Endothelial cell of umbilical vein (primary cell): ENCODE measurements around the gene CACTIN. TPM values are rescaled to one million over a fixed set of nuclear protein-coding genes. Genes with fewer than 3 reads are reported as not detected.
A peak's percentile ranks its signal among the peaks of the same experiment; 100 is the strongest.

Experiments
- BruUV-seq: library from RNA; stranded (reverse); fragments of 400-500 nt; replicated peaks from 2 replicates; lab custom pipeline; 2021; lab: Mats Ljungman, UMichigan
- CTCF ChIA-PET: fragments of 300-600, 350-600 bp; sonication (Branson Sonifier 250); formaldehyde crosslinking; loops from one replicate; lab custom pipeline; 2021; ENCODE audit warnings: antibody characterized with exemption, inconsistent platforms; lab: Charles Lee
- POLR2A ChIA-PET: fragments of 300-600, 350-600 bp; sonication (Branson Sonifier 250); formaldehyde crosslinking; loops from one replicate; lab custom pipeline; 2021; ENCODE audit warnings: antibody characterized with exemption, inconsistent platforms; lab: Charles Lee
- DNase-seq: peaks from one replicate; pipeline ENCODE4 v3.0.0-alpha.2; 2011; ENCODE audit warnings: low read depth, low spot score
- FAIRE-seq: peaks from 2 replicates; lab custom pipeline; 2011; peaks lifted over from hg19 to GRCh38; lab: Jason Lieb, UNC
- H2AFZ ChIP-seq: 2 replicates; pipeline ENCODE4 v1.6.0; 2012; ENCODE audit warnings: low read depth, low read length, control low read depth, inconsistent platforms
- H3K27ac ChIP-seq: 2 replicates; pipeline ENCODE4 v1.5.1; 2011; ENCODE audit warnings: low read depth, mild to moderate bottlenecking, control low read depth, low read length, moderate library complexity; ENCODE audit not compliant: insufficient read depth
- H3K27me3 ChIP-seq, 2 experiments: 2 replicates each; pipeline versions ENCODE4 v1.6.0 to v1.6.1; 2011; ENCODE audit warnings: low read length in 2 of 2, mixed read lengths in 1 of 2; ENCODE audit not compliant: control insufficient read depth in 2 of 2, insufficient read depth in 2 of 2
- H3K36me3 ChIP-seq, 2 experiments: 2 replicates in 1 of 2; 3 replicates in 1 of 2; pipeline ENCODE4 v1.5.1; 2011; ENCODE audit warnings: low read length in 2 of 2, mild to moderate bottlenecking in 1 of 2, moderate library complexity in 1 of 2; ENCODE audit not compliant: control insufficient read depth in 2 of 2, insufficient read depth in 2 of 2; ENCODE audit errors: extremely low read depth in 1 of 2
- H3K4me1 ChIP-seq: 3 replicates; pipeline ENCODE4 v1.5.1; 2011; ENCODE audit warnings: mild to moderate bottlenecking, low read length; ENCODE audit not compliant: control insufficient read depth, insufficient read depth; ENCODE audit errors: extremely low read depth
- H3K4me2 ChIP-seq: 2 replicates; pipeline ENCODE4 v1.6.1; 2011; ENCODE audit warnings: low read length, control low read depth, mixed read lengths; ENCODE audit not compliant: insufficient read depth
- H3K4me3 ChIP-seq, 3 experiments: fragments of 200-600 bp in 1 of 3; sonication (generic), shearing (Covaris generic) in 1 of 3; replicated peaks in 1 of 3; 2 replicates each; pipeline ENCODE4 v1.5.1; 2011 to 2016; ENCODE audit warnings: control low read depth in 3 of 3, low read length in 3 of 3, mild to moderate bottlenecking in 2 of 3, inconsistent platforms in 1 of 3, low read depth in 1 of 3, moderate library complexity in 1 of 3; ENCODE audit not compliant: insufficient read depth in 1 of 3
- H3K79me2 ChIP-seq: 2 replicates; pipeline ENCODE4 v1.6.0; 2012; ENCODE audit warnings: low read length, inconsistent platforms; ENCODE audit not compliant: control insufficient read depth, insufficient read depth
- H3K9ac ChIP-seq: replicated peaks from 2 replicates; pipeline ENCODE3; 2011; ENCODE audit warnings: low read length, control low read depth; ENCODE audit not compliant: insufficient read depth; ENCODE audit errors: extremely low read depth
- H3K9me1 ChIP-seq: replicated peaks from 3 replicates; pipeline ENCODE4 v1.6.0; 2011; ENCODE audit warnings: mild to moderate bottlenecking, low read length; ENCODE audit not compliant: control insufficient read depth, insufficient read depth; ENCODE audit errors: extremely low read depth
- H3K9me3 ChIP-seq: replicated peaks from 2 replicates; pipeline ENCODE4 v1.5.1; 2012; ENCODE audit warnings: low read length, inconsistent platforms; ENCODE audit not compliant: control insufficient read depth, insufficient read depth
- H4K20me1 ChIP-seq: replicated peaks from 2 replicates; pipeline ENCODE3; 2011; ENCODE audit warnings: mild to moderate bottlenecking, low read length; ENCODE audit not compliant: control insufficient read depth, insufficient read depth; ENCODE audit errors: extremely low read depth
- CTCF ChIP-seq, 2 donors: IDR thresholded peaks; 1 replicate in 1 of 2; 2 replicates in 1 of 2; pipeline ENCODE4 v1.5.1; 2011; ENCODE audit warnings: low read length in 2 of 2, mild to moderate bottlenecking in 2 of 2, moderate library complexity in 2 of 2, control low read depth in 1 of 2, inconsistent platforms in 1 of 2, low read depth in 1 of 2; ENCODE audit not compliant: insufficient read depth in 1 of 2; ENCODE audit errors: extremely low read depth in 1 of 2
- EZH2 ChIP-seq: IDR thresholded peaks from 2 replicates; pipeline ENCODE4 v1.6.1; 2012; ENCODE audit warnings: borderline replicate concordance, low read depth, mild to moderate bottlenecking, moderate library complexity, low read length, inconsistent platforms; ENCODE audit not compliant: severe bottlenecking
- FOS ChIP-seq: IDR thresholded peaks from 2 replicates; pipeline ENCODE4 v1.6.1; 2011; ENCODE audit warnings: mild to moderate bottlenecking, low read length, moderate library complexity, borderline replicate concordance; ENCODE audit not compliant: insufficient read depth
- GATA2 ChIP-seq: IDR thresholded peaks from 2 replicates; pipeline ENCODE4 v1.7.0; 2011; ENCODE audit warnings: low read depth, mild to moderate bottlenecking, moderate library complexity, mixed read lengths, low read length; ENCODE audit not compliant: insufficient read length, insufficient read depth
- JUN ChIP-seq: IDR thresholded peaks from 2 replicates; pipeline ENCODE4 v1.6.1; 2011; ENCODE audit warnings: borderline replicate concordance, low read depth; ENCODE audit not compliant: insufficient read length, insufficient read depth
- MYC ChIP-seq: IDR thresholded peaks from one replicate; pipeline ENCODE4 v1.6.1; 2011; ENCODE audit warnings: mild to moderate bottlenecking, low read depth, low read length
- POLR2A ChIP-seq: IDR thresholded peaks from 2 replicates; pipeline ENCODE4 v1.6.1; 2012; ENCODE audit warnings: low read depth, mild to moderate bottlenecking, control low read depth, low read length
- POLR2AphosphoS5 ChIP-seq: IDR thresholded peaks from 2 replicates; pipeline ENCODE4 v1.6.1; 2012; ENCODE audit warnings: low read depth, mild to moderate bottlenecking, control low read depth, low read length, moderate library complexity; ENCODE audit not compliant: insufficient read depth
- dilution Hi-C: fragments of 300-500 bp; cut with MboI; formaldehyde crosslinking; loops from one replicate; pipeline ENCODE4 v1.15.0; 2019; ENCODE audit warnings: low sequenced_read_pairs; ENCODE audit not compliant: extremely low pct_ligation_motif_present
- intact Hi-C: fragments of 100-400 bp; cut with micrococcal nuclease; formaldehyde crosslinking; loops from one replicate; pipeline ENCODE4 v1.10.0; 2022
- polyA plus RNA-seq, 4 experiments: library from polyadenylated mRNA; depleted of rRNA in 3 of 4; stranded (reverse) in 3 of 4; unstranded in 1 of 4; fragments of >200 nt; gene quantifications; 2 replicates each; pipeline versions ENCODE4 v1.2.1 to v1.2.3, GENCODE V29; 2011 to 2012; ENCODE audit warnings: missing spikeins in 1 of 4
- total RNA-seq: library from RNA; stranded (reverse); gene quantifications from 2 replicates; pipeline ENCODE4 v1.2.3, GENCODE V29; 2021
- TF ChIP-seq, protein P1 (sequence below): IDR thresholded peaks from 2 replicates; pipeline ENCODE4 v1.6.1; 2011; ENCODE audit not compliant: insufficient read depth, insufficient read length

Gene CACTIN
- total and polyA plus RNA-seq, 2 donors (not counting 3 experiments of a cell fraction or from before 2014, with no cell fraction given): 29.7 to 36.1 TPM

DNA sequence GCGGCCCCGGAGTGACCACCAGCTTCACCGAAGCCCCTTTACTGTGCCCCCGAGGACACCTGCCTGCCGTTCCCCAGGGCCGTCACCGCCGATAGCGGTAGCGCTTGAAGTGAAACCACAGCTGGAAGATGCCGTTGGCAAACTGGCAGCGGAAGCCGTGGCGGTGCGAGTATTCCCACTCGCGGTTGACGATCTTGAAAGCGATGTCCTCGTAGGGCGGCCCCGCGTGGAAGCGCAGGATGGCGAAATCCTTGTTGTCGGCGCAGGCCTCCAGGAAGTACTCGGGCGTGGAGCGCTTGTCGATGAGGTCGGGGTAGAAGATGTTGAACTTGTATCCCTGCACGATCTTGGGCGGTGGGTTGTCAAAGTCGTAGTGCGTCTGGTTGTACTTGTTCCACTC is 14.7 kb downstream of the CACTIN start:
- POLR2A ChIA-PET: no interaction called here
- Histone ChIP-seq H3K27me3 (no peaks in the 10 kb centered on the region), H3K4me3 (no peak overlapping the region), H3K9ac (no peak overlapping the region), H3K9me3 (no peaks in the 10 kb centered on the region), H3K27ac (no peak overlapping the region), H3K4me2 (no peak overlapping the region), H3K79me2 (no peaks in the 10 kb centered on the region), H3K4me1 (peaks cover 20% of the 10 kb centered on the region), H4K20me1 (no peaks in the 10 kb centered on the region), H2AFZ (no peak overlapping the region), H3K36me3 (peaks cover 0 to 15% of the 10 kb centered on the region in 2 experiments), H3K9me1 (no peaks in the 10 kb centered on the region)
- TF ChIP-seq EZH2: no peak
- no peak for TF ChIP-seq FOS
- TF ChIP-seq, protein P1, sequence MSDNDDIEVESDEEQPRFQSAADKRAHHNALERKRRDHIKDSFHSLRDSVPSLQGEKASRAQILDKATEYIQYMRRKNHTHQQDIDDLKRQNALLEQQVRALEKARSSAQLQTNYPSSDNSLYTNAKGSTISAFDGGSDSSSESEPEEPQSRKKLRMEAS: no peak
- TF ChIP-seq CTCF (IDR thresholded peaks at IDR 0.05; ENCODE audit: extremely low read depth in 1 of 2, insufficient read depth in 1 of 2, low read depth in 1 of 2, low read length in 2 of 2): no peak
- TF ChIP-seq GATA2: no peak
- no peak for TF ChIP-seq MYC
- no peak for TF ChIP-seq POLR2AphosphoS5
- TF ChIP-seq JUN: no peak
- TF ChIP-seq POLR2A: no peak
- BruUV-seq: TSS peak; percentile 41
- dilution Hi-C loops (no loop called here), intact Hi-C loops (no loop called here)
- CTCF ChIA-PET: no interaction called here
- DNase-seq: no peak
- FAIRE-seq: no peak
